Subcutaneous adipose tissue (tissue), 4 donors: ENCODE results near the gene A1BG. TPM values are rescaled to one million over a fixed set of nuclear protein-coding genes. Genes with fewer than 3 reads are reported as not detected.

Experiments
- total RNA-seq, 4 donors: library from RNA; depleted of rRNA; stranded (reverse); fragments of >200 nt; gene quantifications; one replicate each; pipeline ENCODE4 v1.1.0, GENCODE V29; 2016
- TF ChIP-seq, protein P1 (sequence below): fragments of 450-650 bp; IDR thresholded peaks from one replicate; pipeline ENCODE4 v1.5.1; 2016; ENCODE audit warnings: low read depth, mild to moderate bottlenecking, control low read depth, antibody characterized with exemption, moderate library complexity

The A1BG gene
- total RNA-seq, 4 donors from 2014 or later: 6.8 to 60.5 (median 11.8) TPM

- TF ChIP-seq, protein P1, sequence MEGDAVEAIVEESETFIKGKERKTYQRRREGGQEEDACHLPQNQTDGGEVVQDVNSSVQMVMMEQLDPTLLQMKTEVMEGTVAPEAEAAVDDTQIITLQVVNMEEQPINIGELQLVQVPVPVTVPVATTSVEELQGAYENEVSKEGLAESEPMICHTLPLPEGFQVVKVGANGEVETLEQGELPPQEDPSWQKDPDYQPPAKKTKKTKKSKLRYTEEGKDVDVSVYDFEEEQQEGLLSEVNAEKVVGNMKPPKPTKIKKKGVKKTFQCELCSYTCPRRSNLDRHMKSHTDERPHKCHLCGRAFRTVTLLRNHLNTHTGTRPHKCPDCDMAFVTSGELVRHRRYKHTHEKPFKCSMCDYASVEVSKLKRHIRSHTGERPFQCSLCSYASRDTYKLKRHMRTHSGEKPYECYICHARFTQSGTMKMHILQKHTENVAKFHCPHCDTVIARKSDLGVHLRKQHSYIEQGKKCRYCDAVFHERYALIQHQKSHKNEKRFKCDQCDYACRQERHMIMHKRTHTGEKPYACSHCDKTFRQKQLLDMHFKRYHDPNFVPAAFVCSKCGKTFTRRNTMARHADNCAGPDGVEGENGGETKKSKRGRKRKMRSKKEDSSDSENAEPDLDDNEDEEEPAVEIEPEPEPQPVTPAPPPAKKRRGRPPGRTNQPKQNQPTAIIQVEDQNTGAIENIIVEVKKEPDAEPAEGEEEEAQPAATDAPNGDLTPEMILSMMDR: no peak
These were observed 39.8 kb upstream of the A1BG start for GRCh38 chr19:58392945-58393724.

GRCh38 chr19:58388175-58388526 is 34.9 kb upstream of the A1BG start:
- TF ChIP-seq, protein P1: no peak

DNA sequence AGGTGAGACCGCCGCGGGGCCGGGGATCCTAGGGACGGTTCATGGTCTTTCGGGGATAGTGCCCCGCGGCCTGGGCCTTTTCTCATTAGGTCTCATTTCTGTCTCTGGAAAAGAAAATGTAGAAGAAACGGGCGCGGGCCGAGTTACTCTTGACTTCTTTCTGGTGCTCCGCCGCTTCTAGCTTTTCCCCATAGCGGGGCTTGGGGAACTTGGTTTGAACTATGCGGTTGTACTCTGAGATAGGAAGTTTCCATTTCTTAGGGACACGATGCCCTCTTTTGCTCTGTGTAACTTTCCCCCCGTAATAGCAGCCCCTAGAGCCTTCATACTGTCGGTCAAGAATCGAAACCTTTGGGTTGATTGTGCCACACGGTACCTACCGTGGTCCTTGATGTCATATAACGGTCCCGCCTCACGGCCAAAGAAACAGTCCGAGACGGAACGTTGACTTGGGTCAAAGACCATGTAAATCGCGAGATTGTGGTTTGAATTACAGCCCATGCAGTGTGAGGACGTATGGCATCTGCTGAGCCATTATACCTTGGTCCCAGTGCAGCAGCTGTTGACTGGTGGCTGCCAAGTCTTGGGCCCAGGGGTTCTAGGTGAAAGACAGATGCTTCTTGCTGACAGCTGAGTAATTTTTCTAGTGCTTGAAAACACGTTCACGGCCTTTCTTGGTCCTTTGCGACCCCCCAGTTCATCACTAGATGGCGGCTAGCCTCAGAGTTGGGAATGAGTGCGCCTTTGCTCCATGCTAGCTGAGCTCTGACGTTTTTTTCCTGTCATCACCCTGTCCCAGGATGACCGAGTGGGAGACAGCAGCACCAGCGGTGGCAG is 34.3 kb upstream of the A1BG start:
- TF ChIP-seq, protein P1: no peak

GRCh38 chr19:58386576-58387337 is 33.5 kb upstream of the A1BG start, which contains the start of gene RPS5:
Gene RPS5 (plus strand): TSS chr19:58387269. CDS start chr19:58388138, 869 bp downstream.
- TF ChIP-seq, protein P1: no peak

- TF ChIP-seq, protein P1: no peak
These were observed 32.7 kb upstream of the A1BG start for GRCh38 chr19:58385891-58386575.

DNA sequence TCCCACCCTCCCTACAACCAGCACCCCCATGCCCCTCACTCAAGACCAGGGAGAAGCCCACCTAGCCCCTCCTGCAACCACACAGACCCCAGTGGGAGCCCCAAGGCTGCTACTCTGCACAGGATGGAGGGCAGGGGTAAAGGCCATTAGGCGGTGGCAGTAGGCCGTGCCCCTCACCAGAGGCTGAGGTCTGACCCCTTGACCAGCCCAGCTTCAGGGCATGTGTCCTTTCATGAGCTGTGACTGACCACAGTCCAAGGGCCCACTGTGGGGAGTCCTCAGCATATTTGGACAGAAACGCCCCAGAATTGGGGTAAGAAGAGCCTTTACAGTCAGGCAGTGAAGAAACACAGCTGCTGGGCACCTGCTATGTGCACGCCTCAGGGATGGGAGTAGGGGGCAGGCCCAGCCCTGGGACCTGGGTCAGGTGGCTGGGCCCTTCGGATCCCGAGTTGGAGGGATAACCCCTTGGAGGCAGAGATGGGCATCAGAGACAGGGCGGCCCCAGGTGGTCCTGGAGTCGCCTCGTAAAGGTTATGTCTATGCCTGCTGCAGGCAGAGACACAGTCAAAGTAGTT is 32.1 kb upstream of the A1BG start:
- TF ChIP-seq, protein P1: no peak
